GM19328 (cell line): ENCODE data around the gene SLC39A6.
"Not testable (repeated sequence)": the region's sequence is repeated elsewhere in the genome, so short reads cannot be mapped to it uniquely, and the experiment has no call there.

Source experiments
- ATAC-seq: cut with Tn5 transposase; IDR thresholded peaks from one replicate; pipeline ENCODE4 v1.9.1; 2021; ENCODE audit warnings: mild to moderate bottlenecking, moderate library complexity; ENCODE audit not compliant: unreplicated experiment

The SLC39A6 gene, protein sequence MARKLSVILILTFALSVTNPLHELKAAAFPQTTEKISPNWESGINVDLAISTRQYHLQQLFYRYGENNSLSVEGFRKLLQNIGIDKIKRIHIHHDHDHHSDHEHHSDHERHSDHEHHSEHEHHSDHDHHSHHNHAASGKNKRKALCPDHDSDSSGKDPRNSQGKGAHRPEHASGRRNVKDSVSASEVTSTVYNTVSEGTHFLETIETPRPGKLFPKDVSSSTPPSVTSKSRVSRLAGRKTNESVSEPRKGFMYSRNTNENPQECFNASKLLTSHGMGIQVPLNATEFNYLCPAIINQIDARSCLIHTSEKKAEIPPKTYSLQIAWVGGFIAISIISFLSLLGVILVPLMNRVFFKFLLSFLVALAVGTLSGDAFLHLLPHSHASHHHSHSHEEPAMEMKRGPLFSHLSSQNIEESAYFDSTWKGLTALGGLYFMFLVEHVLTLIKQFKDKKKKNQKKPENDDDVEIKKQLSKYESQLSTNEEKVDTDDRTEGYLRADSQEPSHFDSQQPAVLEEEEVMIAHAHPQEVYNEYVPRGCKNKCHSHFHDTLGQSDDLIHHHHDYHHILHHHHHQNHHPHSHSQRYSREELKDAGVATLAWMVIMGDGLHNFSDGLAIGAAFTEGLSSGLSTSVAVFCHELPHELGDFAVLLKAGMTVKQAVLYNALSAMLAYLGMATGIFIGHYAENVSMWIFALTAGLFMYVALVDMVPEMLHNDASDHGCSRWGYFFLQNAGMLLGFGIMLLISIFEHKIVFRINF

DNA sequence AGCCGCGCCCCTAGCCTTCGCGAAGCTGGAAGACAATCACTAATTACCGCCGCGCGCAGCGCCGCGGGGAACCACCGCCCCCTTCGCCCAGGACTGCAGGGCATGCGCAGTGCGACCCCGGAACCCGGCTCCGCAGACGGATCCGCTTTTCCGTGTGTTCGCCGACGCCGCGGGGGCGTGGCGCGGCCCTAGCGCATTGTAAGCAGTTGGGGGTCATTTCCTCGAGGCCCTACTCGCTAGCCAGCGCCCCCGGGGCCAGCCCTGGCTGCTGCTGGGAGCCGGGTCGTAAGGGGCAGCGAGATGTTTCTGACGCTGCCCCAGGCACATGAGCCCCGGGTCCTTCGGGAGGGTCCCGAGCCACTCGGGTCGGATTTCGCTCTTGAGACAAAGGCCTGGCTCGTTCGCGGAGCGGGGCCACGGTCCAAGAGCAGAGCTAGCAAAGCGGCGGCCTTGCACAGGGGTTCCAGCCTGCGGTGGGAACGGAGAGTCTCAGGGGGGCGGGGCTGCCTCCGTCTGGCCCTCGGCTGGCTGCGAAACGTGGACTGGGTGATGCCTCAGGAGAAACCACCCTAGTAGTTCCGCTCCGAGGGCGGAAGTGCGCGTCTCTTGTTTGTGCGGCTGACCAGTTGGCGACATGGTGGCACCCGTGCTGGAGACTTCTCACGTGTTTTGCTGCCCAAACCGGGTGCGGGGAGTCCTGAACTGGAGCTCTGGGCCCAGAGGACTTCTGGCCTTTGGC lies at the start of gene SLC39A6, which contains the start of gene ELP2:
SLC39A6 (minus strand) TSS at position 41 of the 739 bp plus-strand sequence. CDS start 2,333 bp downstream, outside the sequence.
ELP2 (plus strand) TSS at position 600 of the 739 bp plus-strand sequence; CDS start at position 635, 35 bp downstream.
- ATAC-seq = peak; percentile 91

DNA sequence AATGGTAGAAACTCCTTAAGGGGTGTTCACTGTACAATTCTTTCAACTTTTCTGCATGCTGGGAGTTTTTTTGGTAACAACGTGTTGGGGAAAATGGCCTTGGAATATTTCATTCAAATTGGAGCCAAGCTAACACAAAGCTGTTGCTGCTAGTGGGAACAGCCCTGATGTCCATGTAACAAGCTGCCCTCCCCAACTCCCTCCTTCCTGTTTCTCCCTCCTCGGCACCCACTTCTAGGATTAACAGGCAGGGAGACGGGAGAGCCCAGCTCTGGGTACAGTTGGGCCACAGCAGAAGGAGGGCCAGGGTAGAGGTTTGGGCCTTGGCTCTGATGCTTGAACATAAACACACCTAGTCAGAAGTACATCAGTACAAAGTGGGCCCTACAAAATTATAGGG lies 48.8 kb upstream of the SLC39A6 start:
- ATAC-seq = no peak

GRCh38 chr18:36176711-36177110 lies 47.6 kb upstream of the SLC39A6 start:
- no peak for ATAC-seq

DNA sequence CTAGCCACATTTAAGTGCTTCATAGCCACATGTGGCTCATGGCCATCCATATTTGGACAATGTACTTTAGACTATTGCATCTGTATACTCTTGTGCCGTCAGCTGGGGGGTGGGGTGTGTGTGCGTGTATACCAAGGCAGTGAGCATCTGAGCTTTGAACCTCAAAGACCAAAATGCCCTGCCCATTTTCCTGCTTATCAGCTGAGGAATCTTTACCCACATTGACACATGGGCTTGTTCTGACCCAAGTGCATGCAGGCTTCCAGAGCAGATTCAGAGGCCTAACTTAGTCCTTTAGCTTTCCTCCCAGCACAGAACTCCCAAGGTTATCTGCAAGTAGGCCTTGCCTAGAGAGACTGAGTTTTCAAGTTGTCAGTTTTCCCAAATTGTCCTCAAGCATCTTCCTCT lies 47.0 kb upstream of the SLC39A6 start:
- no peak for ATAC-seq

GRCh38 chr18:36175481-36175880 lies 46.3 kb upstream of the SLC39A6 start:
- no peak for ATAC-seq

- no peak for ATAC-seq
These were observed 40.8 kb upstream of the SLC39A6 start for GRCh38 chr18:36169938-36170337.

- not testable (repeated sequence) for ATAC-seq
These were observed 39.2 kb upstream of the SLC39A6 start for GRCh38 chr18:36168296-36168695.

- ATAC-seq = no peak
These were observed 38.6 kb upstream of the SLC39A6 start for GRCh38 chr18:36167692-36168218.

DNA sequence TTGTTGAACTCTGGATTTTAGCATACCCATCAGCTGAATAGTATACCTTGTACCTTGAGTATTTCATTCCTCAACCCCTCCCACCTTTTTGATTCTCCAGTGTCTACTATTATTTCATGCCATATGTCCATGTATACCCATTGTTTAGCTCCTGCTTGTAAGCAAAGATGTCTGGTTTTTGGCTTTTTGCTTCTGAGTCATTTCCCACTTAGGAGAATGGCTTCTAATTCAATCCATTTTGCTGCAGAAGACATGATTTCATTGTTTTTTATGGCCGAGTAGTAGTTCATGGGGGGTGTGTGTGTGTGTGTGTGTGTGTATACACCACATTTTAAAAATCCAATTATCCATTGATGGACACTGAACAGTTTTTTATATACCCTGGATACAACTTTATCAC lies 33.8 kb upstream of the SLC39A6 start:
- no peak for ATAC-seq

DNA sequence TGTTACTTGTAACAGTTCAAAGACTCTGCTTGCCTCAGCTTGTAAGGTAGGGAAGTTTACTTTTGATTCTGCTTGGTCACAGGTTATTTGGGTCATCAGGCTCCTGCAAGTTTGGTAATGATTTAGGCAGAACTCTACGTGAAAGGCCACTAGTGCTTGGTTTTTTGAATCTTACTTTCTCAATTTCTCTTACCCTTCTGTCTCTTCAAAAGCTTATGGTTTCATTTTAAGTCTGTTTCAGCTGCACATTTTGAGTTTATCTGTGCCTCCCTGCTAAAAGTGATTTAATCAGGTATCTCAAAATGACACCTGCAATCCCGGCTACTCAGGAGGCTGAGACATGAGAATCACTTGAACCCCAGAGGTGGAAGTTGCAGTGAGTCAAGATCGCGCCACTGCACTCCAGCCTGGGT lies 31.8 kb upstream of the SLC39A6 start:
- no peak for ATAC-seq

DNA sequence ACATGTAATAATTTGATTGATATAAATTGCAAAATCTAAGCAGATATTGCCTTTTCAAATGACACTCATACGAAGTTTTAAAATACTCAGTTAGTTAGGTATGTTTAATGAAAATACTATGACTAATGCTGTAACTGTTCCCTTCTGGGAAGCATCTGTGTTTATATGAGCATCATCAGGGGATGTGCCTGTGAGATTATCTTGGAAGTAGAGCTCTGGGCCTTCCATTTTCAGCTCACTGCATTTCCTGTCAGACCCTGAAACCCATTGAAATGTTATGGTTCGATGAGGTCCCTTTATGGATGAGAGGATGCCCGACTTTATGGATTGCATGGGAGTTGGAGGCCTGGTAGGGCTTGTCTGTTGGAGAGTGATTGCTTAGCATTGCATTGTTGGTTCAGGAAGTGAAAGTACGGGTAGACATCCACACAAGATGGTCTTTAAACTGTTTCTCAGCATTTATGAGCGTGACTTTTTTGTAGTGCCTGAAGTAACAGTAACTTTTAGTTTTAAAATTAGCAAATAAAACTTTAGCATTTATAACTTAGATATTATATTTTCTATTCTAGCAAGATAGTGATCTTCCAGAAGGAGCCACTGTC lies 29.2 kb upstream of the SLC39A6 start:
- ATAC-seq = no peak

DNA sequence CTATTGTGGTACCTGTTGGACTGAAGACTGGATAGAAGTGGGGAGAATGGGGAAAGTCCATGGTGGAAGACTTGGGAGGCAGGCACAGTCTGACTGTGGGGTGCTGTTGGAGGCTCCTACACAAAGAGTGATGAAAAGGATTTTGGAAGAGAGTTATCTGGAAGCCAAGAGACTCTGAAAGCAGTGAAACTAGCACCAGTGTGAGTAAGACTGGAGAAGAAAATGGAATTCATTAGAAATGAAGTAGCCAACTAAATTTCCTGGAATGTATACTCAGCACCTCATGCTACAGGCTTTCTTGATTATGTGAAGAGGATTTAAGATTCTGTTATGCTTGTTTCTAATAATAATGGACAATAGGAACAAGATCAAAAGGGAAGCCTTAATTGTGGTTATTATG lies 28.3 kb upstream of the SLC39A6 start:
- no peak for ATAC-seq

DNA sequence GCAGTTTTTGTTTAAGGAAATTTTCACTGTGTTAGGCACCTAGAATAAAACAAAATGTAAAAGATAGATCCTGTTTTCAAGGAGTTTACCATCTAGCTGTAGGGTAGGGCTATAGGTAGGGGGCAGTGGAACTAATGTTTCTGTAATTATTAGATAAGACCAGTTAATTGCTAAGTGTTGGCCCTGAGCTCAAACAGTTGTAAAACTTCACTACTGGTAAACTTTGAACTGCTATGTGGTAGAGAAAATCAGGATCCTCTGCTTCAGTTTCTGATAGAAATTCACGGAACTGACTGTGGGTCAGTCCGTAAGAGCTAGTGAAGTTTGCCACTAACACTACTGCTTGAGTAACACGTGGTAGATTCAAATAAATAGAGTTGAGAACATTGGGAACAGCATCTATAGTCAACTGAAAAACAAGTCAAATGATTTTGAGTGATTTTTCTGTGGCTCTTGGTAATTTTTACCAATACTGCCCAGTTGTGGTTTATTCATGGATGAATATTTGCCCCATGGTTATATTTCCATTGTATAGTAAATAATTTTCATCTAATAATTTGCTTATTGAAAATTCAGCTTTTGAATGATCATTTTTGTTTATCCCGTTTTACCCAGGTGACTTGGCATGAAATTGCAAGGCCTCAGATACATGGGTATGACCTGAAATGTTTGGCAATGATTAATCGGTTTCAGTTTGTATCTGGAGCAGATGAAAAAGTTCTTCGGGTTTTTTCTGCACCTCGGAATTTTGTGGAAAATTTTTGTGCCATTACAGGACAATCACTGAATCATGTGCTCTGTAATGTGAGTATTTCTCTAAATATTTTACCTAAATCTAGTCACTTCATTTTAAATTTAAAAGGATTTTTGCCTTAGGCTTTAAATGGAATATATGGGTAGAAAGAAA lies 27.0 kb upstream of the SLC39A6 start:
- no peak for ATAC-seq

DNA sequence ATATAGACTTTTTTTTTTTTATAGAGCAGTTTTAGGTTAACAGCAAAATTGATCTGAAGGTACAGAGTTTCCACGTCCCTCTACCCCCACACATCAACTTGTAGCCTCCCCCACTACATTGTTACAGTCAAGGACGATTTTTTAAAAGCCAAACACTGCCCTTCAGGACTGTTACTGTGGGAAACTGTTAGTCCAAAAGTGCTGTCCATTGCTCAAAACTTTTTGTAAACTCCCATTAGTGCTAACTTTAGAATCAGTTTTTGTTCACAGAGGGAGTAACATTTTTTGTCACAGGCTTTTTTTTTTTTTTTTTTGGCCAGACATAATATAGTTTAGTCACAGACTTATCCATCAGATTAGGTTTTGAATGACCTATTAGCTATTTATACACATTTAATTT lies 24.6 kb upstream of the SLC39A6 start:
- ATAC-seq = no peak

- no peak for ATAC-seq
These were observed 24.1 kb upstream of the SLC39A6 start for GRCh38 chr18:36153203-36153602.

DNA sequence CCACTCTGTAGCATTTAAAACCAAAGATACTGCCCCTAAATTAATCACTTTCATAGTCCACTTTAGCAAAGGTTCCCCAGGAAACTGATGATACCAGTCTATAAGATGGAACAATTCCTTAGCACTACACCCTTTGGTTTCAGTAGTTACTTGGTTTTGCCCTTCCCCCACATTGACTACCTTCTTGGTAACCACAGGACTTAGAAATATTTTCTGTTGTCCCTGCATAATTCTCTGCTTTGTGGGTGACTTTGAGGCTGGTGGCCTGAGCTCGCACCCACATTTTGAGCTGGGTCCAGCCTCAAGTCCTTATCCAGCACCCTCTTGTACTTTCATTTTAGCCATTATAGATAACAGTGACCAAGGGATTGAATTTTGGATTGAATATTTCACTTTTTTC lies 23.6 kb upstream of the SLC39A6 start:
- no peak for ATAC-seq

- peak; percentile 98 for ATAC-seq
These were observed 20.6 kb upstream of the SLC39A6 start for GRCh38 chr18:36149514-36150289.

DNA sequence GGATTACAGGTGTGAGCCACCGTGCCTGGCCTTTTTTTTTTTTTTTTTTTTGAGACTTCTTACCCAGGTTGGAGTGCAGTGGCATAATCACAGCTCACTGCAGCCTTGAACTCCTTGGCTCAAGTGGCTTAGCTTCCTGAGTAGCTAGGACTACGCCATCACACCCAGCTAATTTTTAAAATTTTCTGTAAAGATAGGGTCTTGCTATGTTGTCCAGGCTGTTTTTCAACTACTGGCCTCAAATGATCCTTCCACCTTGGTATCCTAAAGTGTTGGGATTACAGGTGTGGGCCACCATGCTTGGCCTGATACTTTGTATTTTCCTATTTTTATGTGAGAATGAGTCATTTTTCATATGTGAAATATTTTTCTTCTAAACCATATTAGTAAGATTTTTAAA lies 14.3 kb upstream of the SLC39A6 start:
- no peak for ATAC-seq

GRCh38 chr18:36142751-36143150 lies 13.6 kb upstream of the SLC39A6 start:
- ATAC-seq = no peak
